GM18867 (cell line): ENCODE data around the gene DTNBP1.
"Not testable (repeated sequence)": the region's sequence is repeated elsewhere in the genome, so short reads cannot be mapped to it uniquely, and the experiment has no call there.

ENCODE experiments used
- ATAC-seq: cut with Tn5 transposase; IDR thresholded peaks from one replicate; pipeline ENCODE4 v1.9.1; 2021; ENCODE audit warnings: mild to moderate bottlenecking, moderate library complexity; ENCODE audit not compliant: unreplicated experiment

The DTNBP1 gene

GRCh38 chr6:15562977-15563376 is 99.9 kb downstream of the DTNBP1 start:
- ATAC-seq, result no peak

- ATAC-seq, result no peak
Observed at GRCh38 chr6:15561447-15562199, 101.2 kb downstream of the DTNBP1 start.

GRCh38 chr6:15560713-15561112 is 102.1 kb downstream of the DTNBP1 start:
- no peak for ATAC-seq

- no peak for ATAC-seq
Observed at GRCh38 chr6:15557174-15557573, 105.7 kb downstream of the DTNBP1 start.

- ATAC-seq, result no peak
Observed at GRCh38 chr6:15556711-15557110, 106.1 kb downstream of the DTNBP1 start.

GRCh38 chr6:15555101-15556038 is 107.5 kb downstream of the DTNBP1 start:
- no peak for ATAC-seq

GRCh38 chr6:15554728-15555100 is 108.1 kb downstream of the DTNBP1 start:
- ATAC-seq, result no peak

- ATAC-seq, result no peak
Observed at GRCh38 chr6:15553736-15554294, 109.0 kb downstream of the DTNBP1 start.

- no peak for ATAC-seq
Observed at GRCh38 chr6:15553031-15553430, 109.8 kb downstream of the DTNBP1 start.

GRCh38 chr6:15551798-15552197 is 111.0 kb downstream of the DTNBP1 start:
- ATAC-seq, result no peak

GRCh38 chr6:15551262-15551661 is 111.6 kb downstream of the DTNBP1 start:
- no peak for ATAC-seq

- ATAC-seq, result no peak
Observed at GRCh38 chr6:15550546-15551123, 112.2 kb downstream of the DTNBP1 start.

GRCh38 chr6:15549371-15549770 is 113.5 kb downstream of the DTNBP1 start:
- no peak for ATAC-seq

- ATAC-seq, result no peak
Observed at GRCh38 chr6:15547400-15547799, 115.4 kb downstream of the DTNBP1 start.

GRCh38 chr6:15546591-15546990 is 116.2 kb downstream of the DTNBP1 start:
- no peak for ATAC-seq

- no peak for ATAC-seq
Observed at GRCh38 chr6:15544321-15544900, 118.4 kb downstream of the DTNBP1 start.

- not testable (repeated sequence) for ATAC-seq
Observed at GRCh38 chr6:15543332-15543917, 119.4 kb downstream of the DTNBP1 start.

- ATAC-seq, result no peak
Observed at GRCh38 chr6:15539722-15540270, 123.0 kb downstream of the DTNBP1 start.

GRCh38 chr6:15538766-15539495 is 123.9 kb downstream of the DTNBP1 start:
- ATAC-seq, result no peak

- ATAC-seq, result no peak
Observed at GRCh38 chr6:15538106-15538505, 124.7 kb downstream of the DTNBP1 start.
